Right lobe of liver (tissue), 6 donors: ENCODE results near the gene VDAC1. TPM values are rescaled to one million over a fixed set of nuclear protein-coding genes. Genes with fewer than 3 reads are reported as not detected.
A peak's percentile ranks its signal among the peaks of the same experiment; 100 is the strongest.
"Not testable (repeated sequence)": the region's sequence is repeated elsewhere in the genome, so short reads cannot be mapped to it uniquely, and the experiment has no call there.

Experiments
- ATAC-seq, 4 donors: fragments of 200-7000 bp; cut with Tn5 transposase; one replicate each; pipeline ENCODE4 v1.9.1; 2020; ENCODE audit warnings: mild to moderate bottlenecking in 4 of 4, moderate library complexity in 4 of 4
- DNase-seq, 3 donors: peaks; one replicate each; pipeline ENCODE4 v3.0.0-alpha.2; 2020
- H3K27ac ChIP-seq, 3 donors: fragments of 200-600 bp; one replicate each; pipeline ENCODE4 v1.8.0; 2022
- H3K27me3 ChIP-seq, 2 donors: fragments of 200-600 bp; one replicate each; pipeline ENCODE4 v1.8.0; 2022
- H3K36me3 ChIP-seq, 4 donors: fragments of 200-600 bp; sonication (generic) in 1 of 4; one replicate each; pipeline versions ENCODE4 v1.5.1 to v1.8.0; 2017 to 2022; ENCODE audit warnings: control low read depth in 1 of 4
- H3K4me1 ChIP-seq, 4 donors: fragments of 200-600 bp; sonication (generic) in 1 of 4; one replicate each; pipeline versions ENCODE4 v1.5.1 to v1.8.0; 2017 to 2022; ENCODE audit warnings: control low read depth in 1 of 4
- H3K4me3 ChIP-seq, 3 donors: fragments of 200-600 bp; one replicate each; pipeline ENCODE4 v1.8.0; 2022
- H3K9me3 ChIP-seq, 4 donors: fragments of 200-600 bp; sonication (generic) in 1 of 4; one replicate each; pipeline versions ENCODE4 v1.5.1 to v1.8.0; 2017 to 2022; ENCODE audit warnings: control low read depth in 1 of 4
- CTCF ChIP-seq, 4 donors: fragments of 200-600 bp in 3 of 4; fragments of 450-650 bp in 1 of 4; IDR thresholded peaks; one replicate each; pipeline versions ENCODE4 v1.5.1 to v1.8.0; 2016 to 2022; ENCODE audit warnings: antibody characterized with exemption in 4 of 4, mild to moderate bottlenecking in 2 of 4
- POLR2A ChIP-seq: fragments of 450-650 bp; IDR thresholded peaks from one replicate; pipeline ENCODE4 v1.6.1; 2017; ENCODE audit warnings: antibody characterized with exemption, mild to moderate bottlenecking
- WGBS: methylation state at CpG from one replicate; pipeline ENCODE4 v1.1.6; 2018; ENCODE audit warnings: low coverage, low lambda C conversion rate; ENCODE audit not compliant: insufficient coverage; ENCODE audit errors: missing lambda C conversion rate; 5-methylcytosine and 5-hydroxymethylcytosine counted together
- intact Hi-C, 2 donors: fragments of 100-400 bp; cut with DNase I; formaldehyde crosslinking; loops; one replicate each; pipeline versions ENCODE4 v1.11.2 to v1.14.1; 2022
- total RNA-seq, 6 experiments: library from RNA; depleted of rRNA in 2 of 6; stranded (reverse); fragments of >200 nt in 2 of 6; fragmentation: NEBNext Ultra II Directional in 3 of 6; extraction: Animal tissue kit (Norgen Biotek cat#: 25700) in 3 of 6; gene quantifications; one replicate each; pipeline versions ENCODE4 v1.1.0 to v1.2.4, GENCODE V29; 2016 to 2023
- donor health status: DM: no; HTN: yes; CAD: no.
- donor health status: DM: no; HTN: no; CAD: no.
- donor health status: DM: no; HTN: no; CAD: no.
- donor health status: DM: no; HTN: yes; CAD: no.
- donor health status: DM: no; HTN: yes; CAD: no.

The VDAC1 gene
- total RNA-seq, 6 experiments from 2014 or later, result 101 to 209 (median 128) TPM

- intact Hi-C loops, result no loop called here
- Histone ChIP-seq H3K4me3 (no peak overlapping the region), H3K36me3 (no peaks in the 10 kb centered on the region), H3K27me3 (no peaks in the 10 kb centered on the region), H3K27ac (no peak overlapping the region), H3K4me1 (peaks cover 0 to 6% (median 0%) of the 10 kb centered on the region in 4 donors), H3K9me3 (no peaks in the 10 kb centered on the region)
- TF ChIP-seq CTCF (IDR thresholded peaks at IDR 0.05) (no peak), POLR2A (no peak)
- peak in 1 of 3 donors; percentile 33 for DNase-seq
- ATAC-seq, result peak in 1 of 4 donors; percentile 23
- 42% methylated on average over 6 of the region's 6 CpGs for WGBS
Observed at GRCh38 chr5:133938039-133938821, 66.5 kb downstream of the VDAC1 start.

GRCh38 chr5:133937628-133938027 is 67.1 kb downstream of the VDAC1 start:
- DNase-seq, intact Hi-C loops, H3K27ac ChIP-seq: not testable (repeated sequence)

GRCh38 chr5:133936651-133937015 is 68.1 kb downstream of the VDAC1 start:
- H3K27ac ChIP-seq, result no peak overlapping the region
- H3K36me3 ChIP-seq, result no peaks in the 10 kb centered on the region
- DNase-seq, result no peak
- H3K4me1 ChIP-seq, result no peaks in the 10 kb centered on the region
- ATAC-seq, result no peak
- intact Hi-C loops, result no loop called here
- TF ChIP-seq POLR2A (no peak), CTCF (IDR thresholded peaks at IDR 0.05) (no peak)
- 69% methylated on average over 2 of the region's 3 CpGs for WGBS
- no peaks in the 10 kb centered on the region for H3K27me3 ChIP-seq
- no peaks in the 10 kb centered on the region for H3K9me3 ChIP-seq
- H3K4me3 ChIP-seq, result no peak overlapping the region

More at GRCh38 chr5:133937628-133938027, 67.1 kb downstream of the VDAC1 start:
- not testable (repeated sequence) for H3K4me1 ChIP-seq, H3K36me3 ChIP-seq, H3K27me3 ChIP-seq, ATAC-seq, H3K4me3 ChIP-seq, H3K9me3 ChIP-seq
- WGBS, result 100% methylated on average over 3 of the region's 3 CpGs

GRCh38 chr5:133935991-133936650 is 68.7 kb downstream of the VDAC1 start:
- ATAC-seq, H3K36me3 ChIP-seq, H3K27me3 ChIP-seq, H3K4me3 ChIP-seq, DNase-seq, H3K9me3 ChIP-seq, H3K27ac ChIP-seq, intact Hi-C loops, H3K4me1 ChIP-seq: not testable (repeated sequence)
- 88% methylated on average over 4 of the region's 10 CpGs for WGBS

GRCh38 chr5:133935667-133935940 is 69.2 kb downstream of the VDAC1 start:
- no peak for ATAC-seq

More at GRCh38 chr5:133935667-133935940, 69.2 kb downstream of the VDAC1 start:
- WGBS, result 62% methylated on average over 4 of the region's 5 CpGs
- Histone ChIP-seq H3K36me3 (no peaks in the 10 kb centered on the region), H3K4me1 (no peaks in the 10 kb centered on the region), H3K9me3 (no peaks in the 10 kb centered on the region), H3K27ac (no peak overlapping the region), H3K4me3 (no peak overlapping the region), H3K27me3 (no peaks in the 10 kb centered on the region)
- TF ChIP-seq CTCF (IDR thresholded peaks at IDR 0.05) (no peak), POLR2A (no peak)
- intact Hi-C loops, result no loop called here
- no peak for DNase-seq
